ENCODE data around the gene UTP25.

The UTP25 gene

GRCh38 chr1:209805875-209806760 lies 21.7 kb upstream of the UTP25 start, which contains the start of gene IRF6:
Gene IRF6 (minus strand): TSS chr1:209806142. CDS start chr1:209801413, 4,729 bp downstream.
- DNase-seq, result peak in 15 of 56 donors; percentile 2 to 29 (median 11)

- no peak for DNase-seq
These were observed 20.3 kb upstream of the UTP25 start for GRCh38 chr1:209807509-209807908.

- DNase-seq, result no peak
These were observed 19.7 kb upstream of the UTP25 start for GRCh38 chr1:209808059-209808581.

- no peak for DNase-seq
These were observed 18.2 kb upstream of the UTP25 start for GRCh38 chr1:209809611-209810010.

GRCh38 chr1:209810783-209811182 lies 17.0 kb upstream of the UTP25 start:
- no peak for DNase-seq

- DNase-seq, result no peak
These were observed 13.9 kb upstream of the UTP25 start for GRCh38 chr1:209813902-209814301.

- DNase-seq, result no peak
These were observed 12.3 kb upstream of the UTP25 start for GRCh38 chr1:209815490-209815889.

GRCh38 chr1:209815931-209816341 lies 11.8 kb upstream of the UTP25 start:
- no peak for DNase-seq

- no peak for DNase-seq
These were observed 10.8 kb upstream of the UTP25 start for GRCh38 chr1:209816923-209817322.

GRCh38 chr1:209817691-209818090 lies 10.1 kb upstream of the UTP25 start:
- DNase-seq, result no peak

- DNase-seq, result no peak
These were observed 8.7 kb upstream of the UTP25 start for GRCh38 chr1:209819058-209819457.

GRCh38 chr1:209820986-209821385 lies 6.8 kb upstream of the UTP25 start:
- no peak for DNase-seq

- no peak for DNase-seq
These were observed 5.1 kb upstream of the UTP25 start for GRCh38 chr1:209822706-209823105.

- DNase-seq, result peak in 1 of 56 donors; percentile 4
These were observed 4.4 kb upstream of the UTP25 start for GRCh38 chr1:209823143-209824041.

- DNase-seq, result no peak
These were observed 2.0 kb upstream of the UTP25 start for GRCh38 chr1:209825591-209826434.

- DNase-seq, result no peak
These were observed 1.9 kb downstream of the UTP25 start for GRCh38 chr1:209829716-209830115.

- no peak for DNase-seq
These were observed 3.0 kb downstream of the UTP25 start for GRCh38 chr1:209830722-209831121.

- no peak for DNase-seq
These were observed 3.8 kb downstream of the UTP25 start for GRCh38 chr1:209831615-209832014.

- no peak for DNase-seq
These were observed 8.1 kb downstream of the UTP25 start for GRCh38 chr1:209835782-209836298.

GRCh38 chr1:209837671-209838070 lies 9.9 kb downstream of the UTP25 start:
- DNase-seq, result no peak

GRCh38 chr1:209838537-209838936 lies 10.8 kb downstream of the UTP25 start:
- no peak for DNase-seq
